Glomerular visceral epithelial cell (primary cell): Measurements from ENCODE around the gene FGF6.

Experiments
- DNase-seq: peaks from one replicate; pipeline ENCODE4 v3.0.0-alpha.2; 2016; ENCODE audit errors: extremely low spot score

Gene FGF6

DNA sequence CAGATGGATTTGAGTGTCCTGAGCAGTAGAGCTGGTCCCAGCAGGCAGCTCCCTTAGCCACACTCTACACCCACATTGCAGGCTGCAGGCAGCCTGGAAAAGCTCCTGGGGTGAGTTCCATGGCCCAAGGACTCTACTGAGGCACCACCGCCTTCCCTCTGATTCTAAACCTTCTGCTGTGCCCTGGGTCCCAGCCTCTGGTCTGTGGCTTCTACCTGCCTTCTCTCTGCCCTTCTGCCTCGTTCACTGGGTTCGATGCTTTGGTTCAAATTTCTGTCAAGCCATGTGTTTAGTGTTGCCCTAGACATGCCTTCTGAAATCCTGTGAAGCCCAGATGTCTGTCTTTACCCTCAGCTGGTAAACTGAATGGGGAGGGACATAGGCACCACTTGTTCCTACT, 1.5 kb upstream of the FGF6 start:
- no peak for DNase-seq

GRCh38 chr12:4446335-4446734, 720 bp upstream of the FGF6 start:
- DNase-seq, result no peak

DNA sequence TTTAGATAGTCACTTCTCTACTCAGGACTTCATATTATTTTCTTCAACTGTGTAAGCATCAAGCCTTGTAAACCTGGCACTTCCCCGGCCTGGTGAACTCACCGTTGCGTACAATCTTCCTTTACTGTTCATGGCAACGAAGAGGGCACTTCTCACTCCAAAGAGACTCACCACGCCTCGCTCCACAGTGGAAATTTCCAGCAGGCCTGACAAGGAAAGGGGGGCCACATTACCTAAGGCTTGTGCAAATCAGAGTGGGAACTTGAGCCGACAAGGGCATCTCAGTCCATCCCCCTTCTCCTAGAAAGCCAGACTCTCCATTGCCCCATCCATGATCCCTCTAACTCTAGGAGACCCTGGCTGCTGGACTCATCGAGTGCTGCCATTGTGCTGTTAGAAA, 1.6 kb downstream of the FGF6 start:
- DNase-seq, result no peak

GRCh38 chr12:4443616-4444015, 2.0 kb downstream of the FGF6 start:
- DNase-seq, result no peak

- no peak for DNase-seq
These were observed 4.0 kb downstream of the FGF6 start for GRCh38 chr12:4441355-4442335.

GRCh38 chr12:4440187-4440941, 5.3 kb downstream of the FGF6 start:
- no peak for DNase-seq

DNA sequence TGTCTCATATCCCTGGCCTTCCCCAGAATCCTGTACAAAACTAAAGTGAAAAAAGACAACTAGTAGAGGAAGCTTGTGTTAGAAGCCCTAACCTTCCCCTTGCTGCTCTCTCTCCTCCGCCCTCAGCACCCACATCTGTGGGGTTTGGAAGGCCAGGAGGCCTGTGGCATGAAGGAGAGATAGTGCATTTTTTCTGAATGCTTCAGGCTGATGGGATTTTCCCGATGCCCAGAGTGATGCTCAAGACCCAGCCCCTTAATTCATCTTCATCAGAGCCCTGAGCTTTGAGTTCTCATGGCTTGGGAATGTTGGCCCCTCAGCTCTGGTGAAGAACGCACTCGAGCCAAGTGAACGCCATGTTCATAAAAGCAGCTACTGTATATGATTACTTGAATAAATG, 5.9 kb downstream of the FGF6 start:
- DNase-seq, result no peak

DNA sequence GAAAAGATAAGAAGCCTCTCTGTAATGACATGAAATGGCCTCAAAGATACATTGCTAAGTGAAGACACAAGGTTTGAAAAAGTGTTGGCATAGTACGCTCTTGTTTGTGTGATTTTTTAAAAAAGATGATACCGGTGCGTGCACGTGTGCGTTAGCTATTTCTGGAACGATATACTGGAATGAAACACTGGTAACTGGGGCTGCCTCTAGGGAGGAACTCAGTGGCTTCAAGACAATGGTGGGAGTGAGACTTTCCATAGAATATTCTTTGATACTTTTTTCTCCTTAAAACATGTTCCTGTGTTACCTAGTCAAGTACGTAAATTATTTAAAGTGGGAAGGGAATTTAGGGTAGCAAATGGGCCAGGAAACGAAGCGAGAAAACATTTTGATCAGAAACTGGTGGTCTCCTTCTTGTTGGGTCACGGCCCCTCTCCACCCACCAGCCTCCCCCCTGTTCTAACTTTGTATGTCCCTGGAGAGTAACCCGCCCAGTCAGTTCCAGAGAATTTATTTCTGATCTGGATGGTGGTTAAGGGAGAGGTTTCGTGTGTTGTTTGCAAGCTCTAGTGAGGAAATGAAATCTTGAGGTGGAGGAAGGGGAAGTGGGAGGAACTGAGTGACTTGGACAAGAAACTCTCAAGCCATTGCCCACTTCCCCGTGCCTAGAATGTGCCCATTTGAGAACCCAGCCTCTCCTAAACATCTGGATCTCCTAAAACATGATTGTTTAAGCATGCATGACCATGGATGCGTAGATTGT, 6.6 kb downstream of the FGF6 start:
- DNase-seq, result no peak

DNA sequence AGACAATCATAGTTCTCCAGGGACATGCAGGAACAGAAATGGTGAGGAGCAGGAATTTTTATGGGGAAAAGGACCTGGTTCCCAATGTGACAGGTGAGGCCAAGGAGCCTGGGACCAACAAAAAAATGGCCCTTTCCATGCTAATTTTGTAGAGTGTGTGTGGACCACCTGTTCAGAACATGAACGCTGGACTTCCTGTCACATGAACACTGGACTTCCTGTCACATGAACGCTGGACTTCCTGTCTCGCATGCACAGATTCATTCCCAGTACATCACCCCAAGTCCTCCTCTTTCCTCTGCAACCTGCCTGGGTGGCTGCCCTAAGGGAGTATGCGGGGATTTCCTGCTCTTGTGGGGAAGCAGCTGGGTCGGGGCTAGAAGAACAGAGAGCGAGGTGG, 10.1 kb downstream of the FGF6 start:
- DNase-seq, result no peak

- no peak for DNase-seq
These were observed 10.7 kb downstream of the FGF6 start for GRCh38 chr12:4434706-4435425.

DNA sequence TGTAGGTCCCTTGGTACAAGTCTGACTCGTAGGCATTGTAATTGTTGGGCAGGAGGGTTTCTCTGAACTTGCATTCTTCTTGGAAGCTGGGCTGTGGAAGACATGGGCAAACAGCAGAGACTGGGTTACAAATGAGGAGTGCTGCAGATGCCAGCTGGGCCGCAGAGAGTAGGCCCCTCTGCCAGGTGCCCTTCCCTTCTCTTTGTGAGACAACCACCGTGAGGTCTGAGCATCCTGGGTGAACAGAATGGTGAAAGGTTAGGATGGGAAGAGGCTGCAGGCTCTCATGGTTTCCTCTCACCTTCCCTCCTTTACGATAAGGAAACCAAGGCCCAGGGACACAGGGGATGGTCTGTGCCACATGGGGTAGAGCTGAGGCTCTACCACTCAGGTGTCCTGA, 11.3 kb downstream of the FGF6 start:
- DNase-seq, result no peak

GRCh38 chr12:4433745-4434058, 11.9 kb downstream of the FGF6 start:
- no peak for DNase-seq

GRCh38 chr12:4432878-4433744, 12.5 kb downstream of the FGF6 start:
- DNase-seq, result no peak

DNA sequence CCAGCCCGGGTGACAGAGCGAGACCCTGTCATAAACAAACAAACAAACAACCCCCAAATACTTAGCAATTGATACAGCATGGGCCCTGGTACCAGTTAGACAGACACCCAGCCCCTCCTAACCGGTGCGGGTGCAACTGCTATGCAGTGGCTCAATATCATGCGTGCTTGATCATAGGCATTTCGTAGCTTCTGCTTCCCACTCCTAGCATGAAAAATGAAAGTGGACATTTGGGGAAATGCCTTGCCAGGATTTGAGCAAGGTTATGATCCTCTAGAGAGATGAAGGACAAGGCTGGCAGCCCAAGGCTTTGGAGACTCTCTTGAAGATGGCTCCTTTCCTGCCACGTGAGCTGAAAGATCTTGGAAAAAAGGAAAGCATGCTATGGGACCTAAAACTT, 13.7 kb downstream of the FGF6 start:
- no peak for DNase-seq

GRCh38 chr12:4431436-4431835, 14.2 kb downstream of the FGF6 start:
- DNase-seq, result no peak

- DNase-seq, result no peak
These were observed 21.2 kb downstream of the FGF6 start for GRCh38 chr12:4424422-4424821.

- DNase-seq, result no peak
These were observed 22.0 kb downstream of the FGF6 start for GRCh38 chr12:4423528-4424195.

DNA sequence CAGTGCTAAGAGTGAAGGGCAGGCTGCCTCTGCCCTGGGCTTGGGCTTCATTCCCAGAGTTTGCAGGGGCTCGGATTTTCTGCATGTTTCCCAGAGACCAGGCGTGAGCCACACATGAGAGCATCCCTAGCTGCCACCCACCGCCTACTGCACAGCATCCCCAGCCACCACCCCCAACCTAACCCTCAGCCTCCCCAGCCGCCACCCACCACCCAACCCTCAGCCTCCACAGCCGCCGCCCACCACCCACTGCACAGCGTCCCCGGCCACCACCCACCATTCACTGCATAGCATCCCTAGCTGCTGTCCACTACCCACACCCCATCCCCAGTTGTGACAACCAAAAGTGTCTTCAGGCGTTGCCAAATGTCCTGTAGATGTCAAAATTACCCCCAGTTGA, 22.6 kb downstream of the FGF6 start:
- no peak for DNase-seq

GRCh38 chr12:4421590-4422031, 24.0 kb downstream of the FGF6 start:
- peak; percentile 38 for DNase-seq

- no peak for DNase-seq
These were observed 25.4 kb downstream of the FGF6 start for GRCh38 chr12:4420138-4420670.
